Mesothelial cell of epicardium (in vitro differentiated cells): ENCODE results near the gene FOXP3. TPM values are rescaled to one million over a fixed set of nuclear protein-coding genes. Genes with fewer than 3 reads are reported as not detected.

Source experiments
- DNase-seq, 2 experiments: peaks; one replicate each; pipeline ENCODE4 v3.0.0; 2021; ENCODE audit warnings: low spot score in 2 of 2; ENCODE audit not compliant: unreplicated experiment in 2 of 2
- H3K27ac Mint-ChIP-seq: 2 replicates; pipeline ENCODE4 v1.8.0; 2021; ENCODE audit warnings: mixed read lengths
- H3K27me3 Mint-ChIP-seq: 2 replicates; pipeline ENCODE4 v1.8.0; 2021; ENCODE audit warnings: low read depth, mixed read lengths
- H3K36me3 Mint-ChIP-seq: 2 replicates; pipeline ENCODE4 v1.8.0; 2021; ENCODE audit warnings: mixed read lengths
- H3K4me1 Mint-ChIP-seq: 2 replicates; pipeline ENCODE4 v1.8.0; 2021; ENCODE audit warnings: mixed read lengths
- H3K4me3 Mint-ChIP-seq: 2 replicates; pipeline ENCODE4 v1.8.0; 2021; ENCODE audit warnings: mild to moderate bottlenecking, moderate library complexity, mixed read lengths
- H3K9me3 Mint-ChIP-seq: 2 replicates; pipeline ENCODE4 v1.8.0; 2021; ENCODE audit warnings: mixed read lengths
- CTCF ChIP-seq: fragments of 200-600 bp; sonication (generic); IDR thresholded peaks from one replicate; pipeline ENCODE4 v1.5.0; 2021; ENCODE audit warnings: antibody characterized with exemption; ENCODE audit not compliant: unreplicated experiment
- total RNA-seq: library from RNA; stranded (reverse); gene quantifications from 3 replicates; pipeline ENCODE4 v1.2.1, GENCODE V29; 2021

The FOXP3 gene
- total RNA-seq, 1 donor from 2014 or later = 0.34 TPM

GRCh38 chrX:49211074-49211473 is 53.4 kb downstream of the FOXP3 start:
- Mint-ChIP-seq H3K36me3 (no peaks in the 10 kb centered on the region), H3K4me1 (no peaks in the 10 kb centered on the region), H3K9me3 (peaks cover 25% of the 10 kb centered on the region), H3K4me3 (no peak overlapping the region), H3K27ac (no peak overlapping the region), H3K27me3 (peaks cover 9% of the 10 kb centered on the region)
- TF ChIP-seq CTCF = no peak
- no peak for DNase-seq

GRCh38 chrX:49210406-49210805 is 54.1 kb downstream of the FOXP3 start:
- Mint-ChIP-seq H3K27ac (no peak overlapping the region), H3K4me3 (no peak overlapping the region), H3K36me3 (no peaks in the 10 kb centered on the region), H3K27me3 (peaks cover 9% of the 10 kb centered on the region), H3K4me1 (no peaks in the 10 kb centered on the region), H3K9me3 (peaks cover 25% of the 10 kb centered on the region)
- TF ChIP-seq CTCF = no peak
- DNase-seq = no peak

- H3K4me3 Mint-ChIP-seq = no peak overlapping the region
- TF ChIP-seq CTCF = no peak
- no peak for DNase-seq
- no peaks in the 10 kb centered on the region for H3K36me3 Mint-ChIP-seq
- peaks cover 9% of the 10 kb centered on the region for H3K27me3 Mint-ChIP-seq
- H3K27ac Mint-ChIP-seq = no peak overlapping the region
- no peaks in the 10 kb centered on the region for H3K4me1 Mint-ChIP-seq
- peaks cover 19% of the 10 kb centered on the region for H3K9me3 Mint-ChIP-seq
Measured at GRCh38 chrX:49209434-49210251, 54.9 kb downstream of the FOXP3 start.

- Mint-ChIP-seq H3K27me3 (peaks cover 13% of the 10 kb centered on the region), H3K4me3 (no peak overlapping the region), H3K27ac (no peak overlapping the region), H3K4me1 (no peaks in the 10 kb centered on the region), H3K36me3 (no peaks in the 10 kb centered on the region), H3K9me3 (peaks cover 19% of the 10 kb centered on the region)
- no peak for TF ChIP-seq CTCF
- no peak for DNase-seq
Measured at GRCh38 chrX:49208399-49208798, 56.1 kb downstream of the FOXP3 start.

- DNase-seq = no peak
- H3K27me3 Mint-ChIP-seq = peaks cover 8% of the 10 kb centered on the region
- H3K27ac Mint-ChIP-seq = no peak overlapping the region
- no peaks in the 10 kb centered on the region for H3K4me1 Mint-ChIP-seq
- no peak overlapping the region for H3K4me3 Mint-ChIP-seq
- H3K9me3 Mint-ChIP-seq = peaks cover 11% of the 10 kb centered on the region
- H3K36me3 Mint-ChIP-seq = no peaks in the 10 kb centered on the region
- TF ChIP-seq CTCF = no peak
Measured at GRCh38 chrX:49206543-49206942, 58.0 kb downstream of the FOXP3 start.
